ENCODE measurements around the gene SAMD15.

Gene SAMD15

GRCh38 chr14:77353469-77354141, 23.6 kb upstream of the SAMD15 start:
- ChIA-PET CTCF (no interaction called here), POLR2A (no interaction called here)
- DNase-seq (ENCODE audit: extremely low spot score): no peak
- no peak for TF ChIP-seq ARNT (IDR thresholded peaks at IDR 0.05)
- TF ChIP-seq, protein P1, sequence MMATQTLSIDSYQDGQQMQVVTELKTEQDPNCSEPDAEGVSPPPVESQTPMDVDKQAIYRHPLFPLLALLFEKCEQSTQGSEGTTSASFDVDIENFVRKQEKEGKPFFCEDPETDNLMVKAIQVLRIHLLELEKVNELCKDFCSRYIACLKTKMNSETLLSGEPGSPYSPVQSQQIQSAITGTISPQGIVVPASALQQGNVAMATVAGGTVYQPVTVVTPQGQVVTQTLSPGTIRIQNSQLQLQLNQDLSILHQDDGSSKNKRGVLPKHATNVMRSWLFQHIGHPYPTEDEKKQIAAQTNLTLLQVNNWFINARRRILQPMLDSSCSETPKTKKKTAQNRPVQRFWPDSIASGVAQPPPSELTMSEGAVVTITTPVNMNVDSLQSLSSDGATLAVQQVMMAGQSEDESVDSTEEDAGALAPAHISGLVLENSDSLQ (IDR thresholded peaks at IDR 0.05): no peak
- TF ChIP-seq FOXA1 (IDR thresholded peaks at IDR 0.05): no peak

DNA sequence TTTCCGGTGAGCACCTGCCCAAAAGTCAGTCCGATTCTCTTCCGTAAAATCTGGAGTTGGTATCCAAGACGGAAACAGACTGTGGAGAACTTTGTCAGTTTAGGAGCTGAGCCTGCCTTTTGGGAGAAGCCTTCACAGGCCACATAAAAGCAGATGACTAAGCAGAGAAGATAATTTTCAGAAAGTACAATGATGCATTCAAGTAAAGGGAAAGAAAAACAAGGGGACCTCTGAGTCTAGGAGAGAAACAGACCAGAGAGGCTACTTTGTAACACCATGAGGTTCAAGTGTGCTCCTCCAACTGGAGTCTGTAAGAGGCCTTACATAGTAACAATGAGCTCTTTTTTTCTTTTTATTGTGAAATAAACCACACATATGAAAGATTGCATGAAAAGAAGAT, 21.4 kb upstream of the SAMD15 start:
- no peak for DNase-seq (ENCODE audit: extremely low spot score)
- ChIA-PET POLR2A (no interaction called here), CTCF (interaction anchor here (1.2 kb wide), 1 partner anchor 25 kb away, joined by 5 read pairs; no protein-coding TSS in a partner anchor)
- TF ChIP-seq FOXK2 (IDR thresholded peaks at IDR 0.05) (no peak), HDGF (IDR thresholded peaks at IDR 0.05; ENCODE audit: borderline replicate concordance) (no peak), ZNF384 (IDR thresholded peaks at IDR 0.05) (no peak), SP1 (IDR thresholded peaks at IDR 0.05) (no peak), NFRKB (IDR thresholded peaks at IDR 0.05) (no peak), ELF4 (IDR thresholded peaks at IDR 0.05) (no peak), SUZ12 (IDR thresholded peaks at IDR 0.05) (no peak), BHLHE40 (IDR thresholded peaks at IDR 0.05; ENCODE audit: borderline replicate concordance) (no peak), L3MBTL2 (conservative IDR thresholded peaks at IDR 0.05) (no peak), ARNT (IDR thresholded peaks at IDR 0.05) (no peak), LEF1 (IDR thresholded peaks at IDR 0.05; ENCODE audit: borderline replicate concordance) (no peak), TARDBP (IDR thresholded peaks at IDR 0.05) (no peak), FOXA1 (IDR thresholded peaks at IDR 0.05) (no peak), CTBP1 (IDR thresholded peaks at IDR 0.05; ENCODE audit: borderline replicate concordance) (no peak), FOXM1 (IDR thresholded peaks at IDR 0.05; ENCODE audit: borderline replicate concordance) (no peak)
- TF ChIP-seq, protein P1 (IDR thresholded peaks at IDR 0.05): no peak

GRCh38 chr14:77356899-77357298, 20.3 kb upstream of the SAMD15 start:
- CTCF ChIA-PET: interaction anchor here (1.2 kb wide), 1 partner anchor 26 kb away, joined by 5 read pairs; no protein-coding TSS in a partner anchor
- TF ChIP-seq SP1 (IDR thresholded peaks at IDR 0.05) (no peak), BHLHE40 (IDR thresholded peaks at IDR 0.05; ENCODE audit: borderline replicate concordance) (no peak), L3MBTL2 (conservative IDR thresholded peaks at IDR 0.05) (no peak), FOXM1 (IDR thresholded peaks at IDR 0.05; ENCODE audit: borderline replicate concordance) (no peak)
- TF ChIP-seq, protein P1 (IDR thresholded peaks at IDR 0.05): no peak
- POLR2A ChIA-PET: interaction anchor here (0.6 to 0.8 kb wide), 2 partner anchors 11 to 20 kb away, joined by 3 read pairs; partner anchors contain the start of genes SAMD15 and TMED8
- no peak for DNase-seq (ENCODE audit: extremely low spot score)

- ChIA-PET POLR2A (no interaction called here), CTCF (interaction anchor here (0.7 to 1.1 kb wide), 2 partner anchors 14 to 256 kb away, joined by 3 read pairs; no protein-coding TSS in a partner anchor)
- no peak for DNase-seq (ENCODE audit: extremely low spot score)
- TF ChIP-seq FOXA1 (IDR thresholded peaks at IDR 0.05) (no peak), ARNT (IDR thresholded peaks at IDR 0.05) (no peak), SP1 (IDR thresholded peaks at IDR 0.05) (no peak), SUZ12 (IDR thresholded peaks at IDR 0.05) (no peak), ELF4 (IDR thresholded peaks at IDR 0.05) (no peak), LEF1 (IDR thresholded peaks at IDR 0.05; ENCODE audit: borderline replicate concordance) (no peak), ZNF384 (IDR thresholded peaks at IDR 0.05) (no peak), NFRKB (IDR thresholded peaks at IDR 0.05) (no peak), BHLHE40 (IDR thresholded peaks at IDR 0.05; ENCODE audit: borderline replicate concordance) (no peak), FOXM1 (IDR thresholded peaks at IDR 0.05; ENCODE audit: borderline replicate concordance) (no peak), HDGF (IDR thresholded peaks at IDR 0.05; ENCODE audit: borderline replicate concordance) (no peak), TARDBP (IDR thresholded peaks at IDR 0.05) (no peak), L3MBTL2 (conservative IDR thresholded peaks at IDR 0.05) (no peak), FOXK2 (IDR thresholded peaks at IDR 0.05) (no peak), CTBP1 (IDR thresholded peaks at IDR 0.05; ENCODE audit: borderline replicate concordance) (no peak)
- TF ChIP-seq, protein P1 (IDR thresholded peaks at IDR 0.05): no peak
These were observed 17.6 kb upstream of the SAMD15 start for GRCh38 chr14:77359626-77360025.

GRCh38 chr14:77364146-77364545, 13.0 kb upstream of the SAMD15 start:
- DNase-seq (ENCODE audit: extremely low spot score): no peak
- ChIA-PET POLR2A (interaction anchor here (1.3 kb wide), 1 partner anchor 13 kb away, joined by 5 read pairs; the partner anchor contains the start of genes SAMD15 and TMED8), CTCF (no interaction called here)
- TF ChIP-seq, protein P1 (IDR thresholded peaks at IDR 0.05): no peak

Measured in HEK293T (cell line).